MG63 (cell line): ENCODE results near the gene ABLIM1. TPM values are rescaled to one million over a fixed set of nuclear protein-coding genes. Genes with fewer than 3 reads are reported as not detected.

ENCODE experiments used
- DNase-seq: peaks from one replicate; pipeline ENCODE4 v3.0.0-alpha.2; 2020
- H3K27me3 ChIP-seq: fragments of 250-450 bp; sonication (Bioruptor Pico); 2 replicates; pipeline ENCODE4 v1.5.1; 2020; ENCODE audit warnings: mild to moderate bottlenecking, moderate library complexity
- H3K36me3 ChIP-seq: fragments of 250-450 bp; sonication (Bioruptor Pico); 2 replicates; pipeline ENCODE4 v1.5.1; 2020; ENCODE audit warnings: mild to moderate bottlenecking, moderate library complexity
- H3K4me3 ChIP-seq: fragments of 250-450 bp; sonication (Bioruptor Pico); 2 replicates; pipeline ENCODE4 v1.5.1; 2020; ENCODE audit warnings: mild to moderate bottlenecking, moderate library complexity
- H3K9me3 ChIP-seq: fragments of 250-450 bp; sonication (Bioruptor Pico); 2 replicates; pipeline ENCODE4 v1.5.1; 2020; ENCODE audit warnings: mild to moderate bottlenecking, moderate library complexity
- total RNA-seq: library from RNA; depleted of rRNA; stranded (reverse); fragments of >200 nt; shearing (Covaris generic); gene quantifications from 2 replicates; pipeline ENCODE4 v1.2.3, GENCODE V29; 2014; ENCODE audit warnings: low replicate concordance

The ABLIM1 gene
- total RNA-seq, 1 experiment from 2014 or later, result 19.4 TPM

GRCh38 chr10:114683593-114683992 is 25.5 kb upstream of the ABLIM1 start:
- DNase-seq, result no peak
- Histone ChIP-seq H3K36me3 (no peaks in the 10 kb centered on the region), H3K27me3 (no peaks in the 10 kb centered on the region), H3K9me3 (no peaks in the 10 kb centered on the region), H3K4me3 (peak overlapping the region; percentile 26)

GRCh38 chr10:114683162-114683561 is 25.1 kb upstream of the ABLIM1 start:
- Histone ChIP-seq H3K27me3 (no peaks in the 10 kb centered on the region), H3K9me3 (no peaks in the 10 kb centered on the region), H3K4me3 (peak overlapping the region; percentile 26), H3K36me3 (no peaks in the 10 kb centered on the region)
- DNase-seq, result peak; percentile 55

GRCh38 chr10:114682532-114682931 is 24.5 kb upstream of the ABLIM1 start:
- DNase-seq, result no peak
- H3K36me3 ChIP-seq, result no peaks in the 10 kb centered on the region
- H3K9me3 ChIP-seq, result no peaks in the 10 kb centered on the region
- no peak overlapping the region for H3K4me3 ChIP-seq
- no peaks in the 10 kb centered on the region for H3K27me3 ChIP-seq

- Histone ChIP-seq H3K36me3 (no peaks in the 10 kb centered on the region), H3K27me3 (no peaks in the 10 kb centered on the region), H3K4me3 (no peak overlapping the region), H3K9me3 (no peaks in the 10 kb centered on the region)
- DNase-seq, result no peak
Measured at GRCh38 chr10:114682121-114682520, 24.0 kb upstream of the ABLIM1 start.

DNA sequence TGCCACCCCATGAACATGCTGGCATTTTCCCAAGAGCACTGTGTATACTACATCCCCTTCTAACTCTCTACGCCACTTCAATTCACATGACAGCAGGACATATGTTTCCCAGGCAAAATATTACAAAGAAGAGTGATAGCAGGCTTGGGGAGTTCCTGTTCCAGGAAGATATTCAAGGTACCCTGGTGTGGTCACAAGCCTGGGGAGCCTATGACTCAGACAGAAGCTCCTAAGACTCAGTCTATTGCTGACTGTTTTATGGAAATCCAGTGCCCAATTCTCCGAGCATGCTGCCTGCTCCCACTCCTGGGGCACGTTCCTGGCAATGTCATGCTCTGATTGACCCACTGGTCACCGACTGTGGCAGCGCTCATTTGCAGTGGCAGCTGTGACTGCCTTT is 23.5 kb upstream of the ABLIM1 start:
- Histone ChIP-seq H3K27me3 (no peaks in the 10 kb centered on the region), H3K36me3 (no peaks in the 10 kb centered on the region), H3K9me3 (no peaks in the 10 kb centered on the region), H3K4me3 (no peak overlapping the region)
- peak; percentile 73 for DNase-seq

GRCh38 chr10:114680543-114681117 is 22.6 kb upstream of the ABLIM1 start:
- Histone ChIP-seq H3K4me3 (no peak overlapping the region), H3K36me3 (peaks cover 4% of the 10 kb centered on the region; the same call in 1 of the 2 replicates), H3K9me3 (no peaks in the 10 kb centered on the region), H3K27me3 (no peaks in the 10 kb centered on the region)
- DNase-seq, result no peak

GRCh38 chr10:114679552-114679951 is 21.5 kb upstream of the ABLIM1 start:
- Histone ChIP-seq H3K36me3 (peaks cover 10% of the 10 kb centered on the region; the same call in 1 of the 2 replicates), H3K4me3 (no peak overlapping the region), H3K9me3 (no peaks in the 10 kb centered on the region), H3K27me3 (no peaks in the 10 kb centered on the region)
- no peak for DNase-seq

DNA sequence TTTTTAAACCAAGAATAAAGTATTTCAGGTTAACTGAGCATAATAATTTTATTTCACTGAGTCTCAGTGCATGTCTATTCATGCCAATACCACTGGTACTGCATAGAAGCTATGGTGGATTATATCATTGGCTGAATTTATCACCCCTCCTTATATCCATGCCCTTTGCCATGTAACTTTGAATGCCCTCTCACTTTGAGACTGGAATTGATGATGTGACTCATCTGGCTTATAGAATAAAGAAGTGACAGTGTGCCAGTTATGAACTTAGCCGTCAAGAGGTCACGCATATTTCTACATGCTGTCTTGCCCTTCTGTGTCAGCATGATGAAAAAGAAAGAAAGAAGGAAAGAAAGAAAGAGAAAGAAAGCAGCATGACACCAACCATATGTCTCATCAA is 20.7 kb upstream of the ABLIM1 start:
- Histone ChIP-seq H3K36me3 (peaks cover 10% of the 10 kb centered on the region; the same call in 1 of the 2 replicates), H3K27me3 (no peaks in the 10 kb centered on the region), H3K9me3 (no peaks in the 10 kb centered on the region), H3K4me3 (no peak overlapping the region)
- no peak for DNase-seq

GRCh38 chr10:114678336-114678735 is 20.3 kb upstream of the ABLIM1 start:
- Histone ChIP-seq H3K4me3 (no peak overlapping the region), H3K27me3 (no peaks in the 10 kb centered on the region), H3K9me3 (no peaks in the 10 kb centered on the region), H3K36me3 (peaks cover 15% of the 10 kb centered on the region)
- DNase-seq, result no peak

DNA sequence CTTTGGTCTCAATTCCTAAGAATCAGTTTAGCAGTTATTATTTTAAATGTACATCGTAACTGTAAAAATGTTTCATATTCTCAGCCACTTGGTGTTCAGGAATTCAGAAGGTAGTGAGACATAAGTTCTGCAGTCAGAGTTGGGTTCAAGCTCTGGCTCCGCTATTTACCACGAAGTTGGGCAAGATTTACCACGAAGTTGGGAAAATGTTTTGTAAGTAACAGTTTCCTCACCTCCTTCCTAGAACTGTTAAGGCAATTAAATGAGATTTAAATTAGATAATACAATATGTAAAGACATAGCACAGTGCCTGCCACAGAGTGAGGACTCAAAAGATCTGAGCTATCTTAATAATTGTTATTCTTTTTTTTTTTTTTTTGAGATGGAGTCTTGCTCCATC is 16.3 kb upstream of the ABLIM1 start:
- Histone ChIP-seq H3K9me3 (no peaks in the 10 kb centered on the region), H3K36me3 (peaks cover 31% of the 10 kb centered on the region), H3K27me3 (no peaks in the 10 kb centered on the region), H3K4me3 (no peak overlapping the region)
- DNase-seq, result no peak

DNA sequence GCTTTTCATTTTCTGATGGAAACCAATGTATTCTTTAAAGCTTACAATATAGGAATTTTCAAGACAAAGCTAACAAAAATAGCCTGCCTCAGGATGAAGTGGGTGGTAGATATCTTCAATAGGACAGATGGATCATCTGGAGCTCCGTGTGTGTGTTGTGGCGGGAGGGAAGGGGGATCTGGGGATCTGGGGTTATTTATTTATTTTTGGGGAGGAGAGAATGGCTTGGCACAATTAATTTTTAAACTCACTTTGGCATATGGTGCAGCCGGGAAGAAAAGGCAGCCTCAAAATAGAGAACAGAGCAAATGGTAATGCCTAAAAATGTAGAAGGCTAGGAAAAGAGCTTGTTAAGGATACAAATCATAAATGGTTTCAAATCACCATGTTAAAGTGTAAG is 11.6 kb upstream of the ABLIM1 start:
- H3K36me3 ChIP-seq, result peaks cover 26% of the 10 kb centered on the region
- DNase-seq, result no peak
- no peaks in the 10 kb centered on the region for H3K27me3 ChIP-seq
- no peaks in the 10 kb centered on the region for H3K9me3 ChIP-seq
- H3K4me3 ChIP-seq, result no peak overlapping the region

DNA sequence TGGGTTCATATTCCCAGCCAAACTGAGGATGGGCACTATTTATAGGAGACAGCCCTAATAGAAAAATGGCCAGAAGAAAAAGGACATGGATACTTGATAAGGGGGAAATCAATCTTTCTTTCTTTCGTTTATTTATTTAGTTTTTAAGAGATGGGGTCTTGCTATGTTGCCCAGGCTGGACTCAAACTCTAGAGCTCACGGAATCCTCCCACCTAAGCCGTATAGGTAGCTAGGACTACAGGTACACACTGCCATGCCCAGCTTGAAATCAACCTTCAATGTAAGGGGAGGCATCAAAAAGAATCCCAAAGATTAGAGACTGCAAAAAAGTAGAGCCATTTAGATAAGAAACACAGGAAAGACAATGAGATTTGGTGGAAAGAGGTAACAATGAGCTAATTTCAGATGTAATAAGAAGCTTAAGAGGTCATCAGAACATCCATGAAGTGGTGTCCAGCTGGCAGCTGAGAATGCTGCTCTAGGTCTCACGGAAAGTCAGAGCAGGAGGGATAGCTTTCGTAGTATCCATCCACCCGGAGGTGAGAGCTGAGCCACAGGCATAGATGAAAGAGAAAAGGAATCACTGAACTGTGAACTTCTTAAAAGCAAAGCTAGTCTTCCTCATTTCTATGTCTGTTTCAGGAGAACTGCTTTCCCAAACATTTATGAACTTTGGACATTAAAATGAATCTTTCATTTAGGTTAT is 10.5 kb upstream of the ABLIM1 start:
- peaks cover 23% of the 10 kb centered on the region for H3K36me3 ChIP-seq
- H3K9me3 ChIP-seq, result no peaks in the 10 kb centered on the region
- no peaks in the 10 kb centered on the region for H3K27me3 ChIP-seq
- no peak for DNase-seq
- H3K4me3 ChIP-seq, result no peak overlapping the region

DNA sequence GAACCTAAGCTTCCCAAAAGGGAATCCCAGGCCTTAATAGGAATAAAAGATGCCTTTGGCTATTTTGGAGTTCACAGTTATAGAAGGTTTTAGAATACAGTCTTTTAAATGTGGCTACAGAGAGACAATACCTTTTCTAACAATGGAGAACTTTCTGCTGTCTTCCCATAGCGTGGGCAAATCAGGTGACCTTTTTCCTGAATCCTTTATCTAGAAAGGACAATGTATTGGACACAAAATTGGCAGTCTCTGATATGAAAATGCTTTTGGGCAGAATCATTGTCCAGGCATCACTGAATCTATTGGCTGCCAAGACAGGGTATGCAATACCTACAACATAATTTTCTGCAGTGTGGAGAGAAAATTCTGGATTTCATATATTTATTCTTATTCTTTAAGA is 7.8 kb upstream of the ABLIM1 start:
- Histone ChIP-seq H3K36me3 (peaks cover 14% of the 10 kb centered on the region), H3K27me3 (no peaks in the 10 kb centered on the region), H3K4me3 (no peak overlapping the region), H3K9me3 (no peaks in the 10 kb centered on the region)
- no peak for DNase-seq

DNA sequence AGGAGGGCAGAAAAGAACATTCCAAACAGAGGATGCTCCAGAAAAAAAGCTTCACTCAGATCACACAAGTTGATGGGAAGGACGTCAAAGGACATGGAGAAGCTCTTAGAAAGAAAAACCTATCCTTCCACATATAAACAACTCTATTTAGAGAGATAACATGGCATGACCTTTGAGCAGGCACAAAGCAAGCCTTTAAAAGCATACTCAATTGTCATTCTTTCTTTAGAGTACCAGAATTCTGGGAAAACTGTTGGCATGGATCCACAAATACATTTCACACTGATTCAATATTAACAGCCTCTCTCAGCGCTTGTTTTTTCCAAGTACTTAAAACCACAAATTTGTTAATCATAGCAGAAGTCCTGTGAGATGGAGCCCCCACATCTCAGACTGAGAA is 7.3 kb upstream of the ABLIM1 start:
- peaks cover 14% of the 10 kb centered on the region for H3K36me3 ChIP-seq
- no peaks in the 10 kb centered on the region for H3K27me3 ChIP-seq
- H3K4me3 ChIP-seq, result no peak overlapping the region
- H3K9me3 ChIP-seq, result no peaks in the 10 kb centered on the region
- DNase-seq, result no peak

GRCh38 chr10:114664127-114664526 is 6.1 kb upstream of the ABLIM1 start:
- Histone ChIP-seq H3K27me3 (no peaks in the 10 kb centered on the region), H3K4me3 (no peak overlapping the region), H3K36me3 (peaks cover 9% of the 10 kb centered on the region), H3K9me3 (no peaks in the 10 kb centered on the region)
- DNase-seq, result no peak

DNA sequence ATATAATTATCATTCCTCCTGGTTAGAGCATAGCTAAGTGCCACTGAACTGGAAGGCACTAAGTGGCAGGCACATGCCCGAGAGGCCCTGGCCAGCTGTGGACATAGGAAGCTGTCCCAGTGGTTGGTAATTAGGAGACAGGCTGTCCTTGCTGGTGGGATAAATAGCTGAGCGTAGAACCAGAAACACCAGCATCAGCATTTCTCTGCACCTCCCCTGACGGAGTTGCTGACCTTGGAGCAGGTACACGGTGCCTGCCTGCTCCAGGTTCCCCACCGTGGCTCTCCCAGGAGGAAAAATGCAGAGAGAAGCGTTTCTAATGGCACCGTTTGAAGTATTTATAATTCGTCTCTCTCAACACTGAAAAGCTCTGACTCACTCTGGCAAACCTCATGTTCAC is 5.6 kb upstream of the ABLIM1 start:
- H3K4me3 ChIP-seq, result no peak overlapping the region
- no peaks in the 10 kb centered on the region for H3K9me3 ChIP-seq
- H3K27me3 ChIP-seq, result no peaks in the 10 kb centered on the region
- DNase-seq, result no peak
- H3K36me3 ChIP-seq, result peaks cover 8% of the 10 kb centered on the region

DNA sequence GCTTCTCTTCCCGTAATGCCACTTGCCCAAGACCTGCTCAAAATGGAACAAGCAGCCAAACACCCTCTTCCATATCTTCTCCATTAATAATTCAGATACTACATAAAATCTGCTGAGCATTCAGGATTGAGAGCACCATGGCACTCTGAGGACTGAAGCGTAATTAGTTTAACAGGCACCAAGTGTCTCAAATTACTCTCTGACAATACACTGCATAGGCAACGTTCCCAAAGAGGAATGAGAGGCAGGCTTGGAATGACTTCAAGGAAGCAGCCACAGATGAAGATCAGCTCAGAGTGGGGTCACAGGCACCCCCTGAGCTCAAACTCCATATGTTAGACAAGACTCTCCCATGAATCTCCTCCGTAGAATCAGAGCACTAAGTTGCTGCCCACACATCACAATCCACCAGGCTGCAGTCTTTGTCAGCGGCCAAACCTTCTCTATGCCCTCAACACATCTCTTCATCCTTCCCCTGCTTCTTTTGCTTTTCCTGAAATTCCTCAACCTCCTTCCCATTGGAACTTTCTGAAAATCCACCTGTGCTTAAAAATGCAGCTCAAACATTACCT is 4.7 kb upstream of the ABLIM1 start:
- no peaks in the 10 kb centered on the region for H3K27me3 ChIP-seq
- H3K9me3 ChIP-seq, result no peaks in the 10 kb centered on the region
- no peak overlapping the region for H3K4me3 ChIP-seq
- H3K36me3 ChIP-seq, result peaks cover 11% of the 10 kb centered on the region
- no peak for DNase-seq
